GM12892 (cell line): Measurements from ENCODE around the gene CD99L2.

ENCODE experiments used
- DNase-seq: peaks from one replicate; pipeline ENCODE4 v3.0.0; 2011; ENCODE audit not compliant: insufficient read length
- FAIRE-seq: peaks from 2 replicates; lab custom pipeline; 2011; peaks lifted over from hg19 to GRCh38; lab: Jason Lieb, UNC
- POLR2A ChIP-seq: IDR thresholded peaks from 2 replicates; pipeline ENCODE4 v1.6.1; 2011; ENCODE audit warnings: low read depth, low read length, control low read depth
- POLR2AphosphoS5 ChIP-seq: IDR thresholded peaks from 2 replicates; pipeline ENCODE4 v1.6.1; 2011; ENCODE audit warnings: low read depth, low read length, control low read depth
- TAF1 ChIP-seq: IDR thresholded peaks from 2 replicates; pipeline ENCODE4 v1.6.1; 2011; ENCODE audit warnings: low read depth, mild to moderate bottlenecking, control low read depth, low read length, borderline replicate concordance

The CD99L2 gene

DNA sequence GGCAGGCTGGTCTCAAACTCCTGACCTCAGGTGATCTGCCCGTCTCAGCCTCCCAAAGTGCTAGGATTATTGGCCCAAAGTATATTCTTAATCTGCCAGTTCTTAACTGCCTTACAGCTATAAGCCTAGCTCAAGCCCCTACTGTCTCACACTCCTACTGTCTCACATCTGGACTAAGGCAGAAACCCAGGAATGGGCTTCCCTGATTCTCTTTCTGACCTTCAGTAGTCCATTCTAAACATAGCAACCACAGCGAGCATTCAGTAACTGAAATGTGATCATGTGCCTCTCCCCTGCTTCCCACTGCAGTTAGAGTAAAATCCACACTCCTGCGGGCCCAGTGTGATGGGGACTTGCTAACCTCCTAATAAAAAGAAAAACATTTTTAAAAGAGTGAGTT lies 146.3 kb downstream of the CD99L2 start:
- TF ChIP-seq TAF1 (no peak), POLR2AphosphoS5 (no peak), POLR2A (no peak)
- no peak for FAIRE-seq

DNA sequence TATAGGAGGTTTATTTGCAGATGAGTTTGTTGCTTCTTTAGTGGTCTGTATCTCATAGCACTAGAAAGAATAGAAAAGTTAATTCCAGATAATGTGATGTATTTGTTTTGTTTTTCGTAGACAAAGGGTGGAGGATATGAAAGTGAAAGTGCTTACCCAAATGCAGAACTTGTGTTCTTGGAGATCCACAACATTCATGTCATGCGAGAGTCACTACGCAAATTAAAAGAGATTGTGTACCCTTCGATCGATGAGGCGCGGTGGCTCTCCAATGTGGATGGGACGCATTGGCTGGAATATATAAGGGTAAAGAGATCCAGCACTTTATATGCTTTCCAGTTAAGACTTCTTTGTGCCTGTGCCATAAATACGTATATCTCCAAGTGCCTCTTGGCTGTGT lies 162.0 kb downstream of the CD99L2 start:
- DNase-seq (no peak), FAIRE-seq (peak; percentile 46)
- no peak for TF ChIP-seq TAF1
- TF ChIP-seq POLR2A, result no peak
- no peak for TF ChIP-seq POLR2AphosphoS5

More for the DNA sequence above, 146.3 kb downstream of the CD99L2 start:
- no peak for DNase-seq

DNA sequence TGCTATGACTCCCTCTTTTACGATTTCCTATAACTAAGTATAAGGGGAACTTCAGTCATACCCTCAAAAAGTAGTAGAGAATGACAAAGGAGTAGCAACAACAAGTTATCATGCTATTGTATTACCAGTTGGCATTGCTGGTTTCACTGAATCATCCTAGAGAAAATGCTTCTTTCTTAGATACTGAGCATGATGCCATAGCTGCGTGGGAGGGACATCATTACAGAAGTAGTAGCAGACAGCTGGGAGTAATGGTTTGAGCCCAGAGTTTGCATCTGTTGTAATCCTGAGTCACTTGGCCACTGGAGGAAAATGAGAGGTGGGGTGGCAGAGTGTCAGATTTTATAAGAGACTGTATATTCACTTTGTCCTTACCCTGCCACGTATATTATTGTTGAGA lies 166.7 kb downstream of the CD99L2 start:
- FAIRE-seq (no peak), DNase-seq (no peak)
- no peak for TF ChIP-seq TAF1
- TF ChIP-seq POLR2A, result no peak
- no peak for TF ChIP-seq POLR2AphosphoS5

DNA sequence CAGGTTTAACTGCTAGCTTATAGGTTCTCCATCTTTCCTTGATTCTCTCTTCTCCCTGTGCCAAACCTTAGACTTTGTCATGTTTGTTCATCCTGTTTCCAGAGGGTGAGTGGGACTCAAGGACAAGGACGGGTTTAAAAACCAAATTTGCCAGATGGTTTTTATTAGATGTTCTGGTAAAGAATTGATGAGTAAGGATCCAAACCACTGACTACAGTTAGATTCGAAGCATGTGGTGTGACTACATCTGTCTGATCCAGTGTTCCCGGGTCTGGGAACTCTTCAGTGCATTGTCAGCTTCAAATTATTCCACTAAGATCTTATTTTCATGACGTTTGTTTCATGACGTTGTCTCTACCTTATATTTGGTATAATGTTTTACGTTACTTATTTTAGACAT lies 167.7 kb downstream of the CD99L2 start:
- TF ChIP-seq POLR2AphosphoS5 (no peak), POLR2A (no peak), TAF1 (no peak)
- DNase-seq (no peak), FAIRE-seq (no peak)

DNA sequence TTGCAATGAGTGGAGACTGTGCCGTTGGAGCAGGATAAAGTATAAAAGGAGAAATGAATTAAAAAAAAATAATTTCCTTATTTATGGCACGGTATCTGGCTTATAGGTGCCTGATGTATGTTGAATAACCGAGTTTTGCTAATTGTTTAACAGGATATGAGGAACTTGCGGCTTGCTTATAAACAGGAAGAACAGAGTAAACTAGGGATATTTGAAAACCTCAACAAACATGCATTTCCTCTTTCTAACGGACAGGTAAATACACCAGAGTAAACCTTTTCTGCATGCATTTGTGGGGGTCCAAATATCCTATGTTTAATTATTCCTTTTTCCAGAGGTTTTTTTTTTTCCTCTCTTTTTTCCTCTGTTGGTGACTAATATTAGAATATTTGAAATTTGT lies 168.5 kb downstream of the CD99L2 start:
- DNase-seq (no peak), FAIRE-seq (no peak)
- TF ChIP-seq POLR2A (no peak), TAF1 (no peak), POLR2AphosphoS5 (no peak)

DNA sequence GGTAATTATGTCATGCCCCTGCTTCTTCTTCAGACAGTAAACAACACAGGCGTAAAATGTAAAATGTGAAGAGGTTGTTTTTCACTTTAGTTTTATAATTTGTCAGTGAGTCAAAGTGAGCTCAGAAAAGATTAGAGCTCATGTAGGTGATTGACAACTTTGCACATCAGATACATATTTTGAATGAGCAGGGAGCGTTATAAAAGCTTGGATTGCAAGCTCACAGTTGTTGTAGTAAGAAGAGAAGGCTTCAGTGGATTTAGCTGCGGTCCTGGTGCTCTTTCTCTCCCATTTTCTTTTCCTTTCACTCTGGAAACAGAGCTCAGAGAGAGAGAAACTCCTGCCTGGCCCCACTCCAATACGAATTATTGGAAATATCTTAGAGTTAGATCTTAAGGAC lies 178.8 kb downstream of the CD99L2 start:
- DNase-seq (no peak), FAIRE-seq (no peak)
- TF ChIP-seq TAF1, result no peak
- TF ChIP-seq POLR2A, result no peak
- no peak for TF ChIP-seq POLR2AphosphoS5
